Thyroid gland (tissue), 4 donors: ENCODE results near the gene PIK3R6. TPM values are rescaled to one million over a fixed set of nuclear protein-coding genes. Genes with fewer than 3 reads are reported as not detected.
A peak's percentile ranks its signal among the peaks of the same experiment; 100 is the strongest.

Experiments
- DNase-seq, 2 donors: peaks; one replicate each; pipeline ENCODE4 v3.0.0-alpha.2; 2019
- H3K27ac ChIP-seq, 3 donors: fragments of 200-600 bp; sonication (generic); 1 replicate in 2 of 3; 2 replicates in 1 of 3; pipeline ENCODE4 v1.5.1; 2016 to 2019; ENCODE audit warnings: mild to moderate bottlenecking in 1 of 3, moderate library complexity in 1 of 3
- H3K27me3 ChIP-seq: fragments of 200-600 bp; sonication (generic); one replicate; pipeline ENCODE4 v1.5.1; 2019
- H3K36me3 ChIP-seq, 2 donors: fragments of 200-600 bp; sonication (generic); one replicate each; pipeline ENCODE4 v1.5.1; 2016 to 2019
- H3K4me1 ChIP-seq, 2 donors: fragments of 200-600 bp; sonication (generic); one replicate each; pipeline ENCODE4 v1.5.1; 2017 to 2019
- H3K4me3 ChIP-seq, 3 donors: fragments of 200-600 bp; sonication (generic); replicated peaks in 1 of 3; 1 replicate in 2 of 3; 2 replicates in 1 of 3; pipeline ENCODE4 v1.5.1; 2016; ENCODE audit warnings: mild to moderate bottlenecking in 1 of 3
- H3K9me3 ChIP-seq: fragments of 200-600 bp; sonication (generic); one replicate; pipeline ENCODE4 v1.5.1; 2017
- CTCF ChIP-seq, 6 experiments: fragments of 200-600 bp in 3 of 6; fragments of 450-650 bp in 3 of 6; sonication (generic) in 3 of 6; IDR thresholded peaks; one replicate each; pipeline ENCODE4 v1.5.1; 2016 to 2019; ENCODE audit warnings: antibody characterized with exemption in 6 of 6, mild to moderate bottlenecking in 2 of 6, inconsistent platforms in 1 of 6, moderate library complexity in 1 of 6
- POLR2A ChIP-seq, 2 donors: fragments of 450-650 bp; IDR thresholded peaks; one replicate each; pipeline ENCODE4 v1.6.1; 2017; ENCODE audit warnings: antibody characterized with exemption in 2 of 2, mild to moderate bottlenecking in 2 of 2, moderate library complexity in 1 of 2
- WGBS, 2 donors: methylation state at CpG; one replicate each; pipeline ENCODE4 v1.1.5; 2017; 5-methylcytosine and 5-hydroxymethylcytosine counted together
- intact Hi-C: fragments of 100-400 bp; cut with DNase I; formaldehyde crosslinking; loops from one replicate; pipeline ENCODE4 v1.15.1; 2023
- total RNA-seq, 4 donors: library from RNA; depleted of rRNA; stranded (reverse); fragments of >200 nt; gene quantifications; one replicate each; pipeline ENCODE4 v1.2.3, GENCODE V29; 2016

Gene PIK3R6
- total RNA-seq, 4 donors from 2014 or later = 0.22 TPM; not detected in 3

GRCh38 chr17:8758137-8758596 is 109.3 kb downstream of the PIK3R6 start, which contains the start of gene SPDYE4:
Gene SPDYE4, minus strand, starts transcription at chr17:8758546. Its CDS starts 164 bp downstream, at chr17:8758382.
- Histone ChIP-seq H3K36me3 (no peaks in the 10 kb centered on the region), H3K4me3 (no peak within 1 kb of the TSS), H3K27me3 (no peaks in the 10 kb centered on the region), H3K4me1 (no peaks in the 10 kb centered on the region), H3K9me3 (no peaks in the 10 kb centered on the region), H3K27ac (no peak within 1 kb of the TSS)
- 93 to 96% methylated on average over 15 of the region's 15 CpGs for WGBS, 2 donors
- no peak for DNase-seq
- intact Hi-C loops = no loop called here
- TF ChIP-seq POLR2A (IDR thresholded peaks at IDR 0.05) (no peak), CTCF (IDR thresholded peaks at IDR 0.05) (no peak)

GRCh38 chr17:8757189-8757588 is 110.3 kb downstream of the PIK3R6 start:
- Histone ChIP-seq H3K27me3 (no peaks in the 10 kb centered on the region), H3K9me3 (no peaks in the 10 kb centered on the region), H3K36me3 (no peaks in the 10 kb centered on the region), H3K4me1 (no peaks in the 10 kb centered on the region), H3K4me3 (no peak overlapping the region), H3K27ac (no peak overlapping the region)
- DNase-seq = no peak
- WGBS, 2 donors = 87% methylated on average over 13 of the region's 13 CpGs
- intact Hi-C loops = no loop called here
- no peak for TF ChIP-seq POLR2A (IDR thresholded peaks at IDR 0.05)
- no peak for TF ChIP-seq CTCF (IDR thresholded peaks at IDR 0.05)

GRCh38 chr17:8755590-8756255 is 111.8 kb downstream of the PIK3R6 start:
- 93 to 97% methylated on average over 12 of the region's 12 CpGs for whole genome bisulfite sequencing, 2 donors
- no peak overlapping the region for H3K4me3 ChIP-seq
- DNase-seq = no peak
- H3K4me1 ChIP-seq = no peaks in the 10 kb centered on the region
- no peak overlapping the region for H3K27ac ChIP-seq
- no peaks in the 10 kb centered on the region for H3K36me3 ChIP-seq
- no peak for TF ChIP-seq POLR2A (IDR thresholded peaks at IDR 0.05)
- no peak for TF ChIP-seq CTCF (IDR thresholded peaks at IDR 0.05)
- intact Hi-C loops = no loop called here
- no peaks in the 10 kb centered on the region for H3K9me3 ChIP-seq
- no peaks in the 10 kb centered on the region for H3K27me3 ChIP-seq

- no peak overlapping the region for H3K27ac ChIP-seq
- H3K4me1 ChIP-seq = no peaks in the 10 kb centered on the region
- no peak for DNase-seq
- H3K9me3 ChIP-seq = no peaks in the 10 kb centered on the region
- no peaks in the 10 kb centered on the region for H3K27me3 ChIP-seq
- 82% methylated on average over 8 of the region's 8 CpGs for WGBS, 2 donors
- TF ChIP-seq POLR2A (IDR thresholded peaks at IDR 0.05) (no peak), CTCF (IDR thresholded peaks at IDR 0.05) (no peak)
- intact Hi-C loops = loop anchor here (5.0 kb wide), 1 partner anchor 137 kb away; no protein-coding TSS in a partner anchor
- H3K36me3 ChIP-seq = no peaks in the 10 kb centered on the region
- H3K4me3 ChIP-seq = no peak overlapping the region
Measured at GRCh38 chr17:8754890-8755289, 112.6 kb downstream of the PIK3R6 start.

GRCh38 chr17:8753976-8754440 is 113.5 kb downstream of the PIK3R6 start:
- WGBS, 2 donors = 36 to 55% methylated on average over 1 of the region's 1 CpG
- TF ChIP-seq POLR2A (IDR thresholded peaks at IDR 0.05) (no peak), CTCF (IDR thresholded peaks at IDR 0.05) (peak in 1 of 6 experiments; percentile 28)
- Histone ChIP-seq H3K27me3 (no peaks in the 10 kb centered on the region), H3K4me1 (no peaks in the 10 kb centered on the region), H3K27ac (no peak overlapping the region), H3K36me3 (no peaks in the 10 kb centered on the region), H3K9me3 (no peaks in the 10 kb centered on the region), H3K4me3 (no peak overlapping the region)
- intact Hi-C loops = loop anchor here (5.0 kb wide), 1 partner anchor 138 kb away; no protein-coding TSS in a partner anchor
- no peak for DNase-seq
